Hepatic stellate cell (primary cell): Measurements from ENCODE around the gene HS3ST5.
"Not testable (repeated sequence)": the region's sequence is repeated elsewhere in the genome, so short reads cannot be mapped to it uniquely, and the experiment has no call there.

ENCODE experiments used
- DNase-seq: peaks from one replicate; pipeline ENCODE4 v3.0.0; 2011; ENCODE audit warnings: low spot score

The HS3ST5 gene

DNA sequence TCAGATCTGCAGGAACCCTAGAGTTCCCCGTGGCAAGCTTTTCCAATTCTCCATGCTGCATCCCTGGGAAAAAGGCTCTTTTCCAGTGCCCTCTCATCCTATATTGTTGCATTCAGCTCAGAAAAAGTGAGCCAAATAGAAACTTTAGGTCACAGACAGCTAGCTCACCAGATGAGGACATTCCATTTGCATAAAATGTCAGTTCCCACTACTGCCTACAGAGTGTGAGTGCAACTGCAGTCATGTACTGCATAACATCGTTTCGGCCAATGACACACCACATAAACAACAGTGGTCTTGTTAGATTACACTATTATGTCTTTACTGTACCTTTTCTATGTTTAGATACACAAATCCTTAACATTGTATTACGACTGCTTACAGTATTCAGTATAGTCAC is 8.6 kb downstream of the HS3ST5 start:
- no peak for DNase-seq

GRCh38 chr6:114327074-114327473 is 15.7 kb downstream of the HS3ST5 start:
- no peak for DNase-seq

- no peak for DNase-seq
Measured at GRCh38 chr6:114323784-114324183, 19.0 kb downstream of the HS3ST5 start.

GRCh38 chr6:114319749-114320148 is 23.1 kb downstream of the HS3ST5 start:
- no peak for DNase-seq

- no peak for DNase-seq
Measured at GRCh38 chr6:114315831-114316595, 26.8 kb downstream of the HS3ST5 start.

GRCh38 chr6:114313816-114314215 is 29.0 kb downstream of the HS3ST5 start:
- DNase-seq, result not testable (repeated sequence)

GRCh38 chr6:114312931-114313330 is 29.9 kb downstream of the HS3ST5 start:
- DNase-seq, result no peak

- DNase-seq, result no peak
Measured at GRCh38 chr6:114310053-114310452, 32.8 kb downstream of the HS3ST5 start.

DNA sequence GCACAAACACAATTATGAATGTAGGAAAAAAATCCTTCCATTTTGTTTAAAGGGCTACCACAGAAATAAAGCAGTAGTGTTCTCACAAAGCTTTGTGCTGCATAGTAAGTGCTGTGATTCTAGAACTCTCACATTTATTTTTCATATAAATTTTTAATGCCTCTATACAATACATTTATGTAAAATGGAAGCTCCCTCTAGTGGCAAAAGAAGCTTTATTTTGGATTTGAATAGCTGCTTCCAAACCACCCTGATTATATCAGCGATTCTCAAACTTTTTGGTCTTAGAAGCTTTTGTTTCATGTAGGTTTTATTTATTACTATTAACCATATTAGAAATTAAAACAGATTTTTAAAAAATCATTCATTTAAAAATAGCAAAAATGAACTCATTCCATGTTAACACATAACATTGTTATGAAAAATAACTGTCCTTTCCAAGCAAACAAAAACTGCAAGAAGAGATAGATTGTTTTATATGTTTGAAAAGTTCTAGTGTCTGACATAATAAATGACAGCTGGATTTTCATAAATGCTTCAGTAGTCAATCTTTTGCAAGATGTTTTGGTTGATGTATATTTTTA is 38.4 kb downstream of the HS3ST5 start:
- no peak for DNase-seq

DNA sequence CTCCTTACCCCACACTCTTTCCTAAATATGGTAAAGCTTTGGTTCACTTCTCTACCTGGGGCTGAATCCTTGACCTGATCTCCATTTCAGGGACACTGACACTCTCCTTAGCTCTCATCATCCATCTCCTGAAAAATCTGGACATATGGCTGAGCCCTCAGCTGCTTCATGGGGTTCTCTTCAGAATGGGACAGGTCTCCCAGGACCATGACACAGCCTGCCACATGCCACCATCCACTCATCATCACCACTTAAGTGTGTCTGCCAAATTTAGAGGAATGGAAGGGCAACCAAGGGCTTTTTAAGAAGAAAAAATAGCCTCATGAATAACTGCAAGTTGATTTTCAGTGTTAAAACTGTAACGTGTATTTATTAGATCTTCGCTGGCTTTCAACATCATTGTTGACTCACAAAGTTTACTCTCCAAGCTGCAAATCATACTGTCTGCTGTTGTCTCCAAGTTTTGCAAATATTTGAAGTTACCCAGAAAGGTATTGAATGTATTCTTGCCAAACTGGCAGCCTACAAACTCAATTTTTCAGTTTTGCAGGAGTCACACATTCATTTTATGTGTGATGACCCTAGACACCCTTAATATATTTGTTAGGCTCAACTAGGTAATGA is 41.1 kb downstream of the HS3ST5 start:
- no peak for DNase-seq

DNA sequence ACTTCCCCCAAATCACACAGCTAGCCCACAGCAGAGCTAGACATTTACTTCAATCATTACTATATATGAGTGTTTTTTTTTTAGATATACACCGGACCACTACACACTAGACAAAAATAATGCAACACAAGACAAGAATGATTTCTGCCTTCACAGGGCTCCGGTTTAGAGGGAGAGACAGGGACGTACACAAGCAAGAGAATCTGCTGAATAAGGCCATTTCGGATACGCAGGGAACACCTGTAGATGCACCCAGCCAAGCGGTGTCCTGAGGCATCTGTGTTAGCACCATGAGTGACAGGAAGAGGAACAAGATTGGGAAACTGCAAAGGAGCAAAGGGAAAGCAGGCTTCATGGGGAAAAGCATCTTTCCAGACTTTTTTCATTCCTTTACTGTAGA is 45.7 kb downstream of the HS3ST5 start:
- DNase-seq, result no peak

DNA sequence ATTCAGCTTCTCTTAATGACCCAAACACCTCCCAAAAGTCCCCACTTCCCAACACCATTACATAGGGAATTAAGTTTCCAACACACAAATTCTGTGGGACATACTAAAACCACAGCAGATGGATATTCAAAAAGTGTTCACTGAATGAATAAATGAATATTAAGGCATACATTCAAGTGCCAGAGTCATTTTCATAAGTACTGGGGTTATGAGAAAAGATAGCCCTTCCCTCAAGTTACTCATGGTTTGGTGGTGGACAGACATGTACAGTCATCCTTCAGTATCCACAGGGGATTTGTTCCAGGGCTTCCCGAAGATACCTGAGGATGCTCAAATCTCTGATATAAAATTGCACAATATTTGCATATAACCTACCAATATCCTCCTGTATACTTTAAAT is 50.4 kb downstream of the HS3ST5 start:
- DNase-seq, result no peak

GRCh38 chr6:114291428-114291827 is 51.4 kb downstream of the HS3ST5 start:
- no peak for DNase-seq

DNA sequence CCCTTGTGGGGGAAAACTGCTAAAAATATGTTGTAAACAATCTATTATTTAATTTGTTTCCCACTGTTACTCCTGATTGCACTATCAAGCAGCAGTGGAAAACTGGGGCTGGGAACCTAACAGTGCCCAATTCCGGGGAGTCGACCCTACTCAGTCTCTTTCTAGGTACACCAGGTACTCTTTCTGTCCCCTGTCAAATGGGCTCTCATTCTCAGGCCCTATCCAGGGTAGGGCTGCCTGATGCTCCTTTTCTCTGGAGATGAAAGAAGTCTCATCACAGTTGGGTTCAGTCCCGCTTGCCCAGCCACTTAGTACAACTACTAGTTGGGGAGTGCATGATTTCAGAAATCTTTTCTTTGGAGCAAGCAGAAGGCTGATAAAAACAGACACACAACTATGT is 52.0 kb downstream of the HS3ST5 start:
- no peak for DNase-seq

DNA sequence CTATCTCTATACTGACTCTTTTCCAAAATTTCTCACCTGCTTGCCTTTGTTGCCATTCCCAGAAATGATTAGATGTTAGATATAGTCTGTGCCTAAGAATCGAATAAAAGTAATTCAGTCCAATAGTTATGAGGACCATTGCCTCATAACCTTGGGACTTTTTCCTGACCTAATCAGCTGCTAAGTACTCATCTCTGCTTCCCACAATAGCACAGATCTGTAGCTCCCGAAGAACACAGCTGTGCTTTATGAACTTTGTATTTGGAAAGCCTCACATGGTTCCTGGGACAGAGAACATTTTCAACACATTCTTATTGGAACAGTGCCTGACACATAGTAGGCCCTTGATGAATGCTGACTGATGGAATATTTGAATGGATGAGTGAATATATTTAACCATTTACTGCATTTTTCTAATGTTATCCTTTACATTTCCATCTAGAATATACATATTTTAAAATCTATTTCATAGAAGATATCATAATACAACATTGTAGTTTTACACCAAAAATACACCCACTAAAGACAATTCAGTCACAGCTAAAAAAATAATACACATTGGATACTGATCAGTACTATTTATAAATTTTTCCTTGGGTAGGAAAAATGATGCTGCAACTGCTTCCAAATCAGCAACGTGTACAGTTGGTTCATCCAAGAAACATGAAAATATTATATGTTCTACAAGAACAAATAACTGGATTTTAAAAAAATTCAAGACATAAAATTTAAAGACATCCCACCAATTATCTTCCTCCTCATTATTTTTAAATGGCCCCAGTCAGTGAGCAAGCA is 53.9 kb downstream of the HS3ST5 start:
- no peak for DNase-seq

GRCh38 chr6:114287461-114287860 is 55.4 kb downstream of the HS3ST5 start:
- DNase-seq, result no peak

- no peak for DNase-seq
Measured at GRCh38 chr6:114286211-114286610, 56.6 kb downstream of the HS3ST5 start.

- DNase-seq, result no peak
Measured at GRCh38 chr6:114284281-114284680, 58.5 kb downstream of the HS3ST5 start.

DNA sequence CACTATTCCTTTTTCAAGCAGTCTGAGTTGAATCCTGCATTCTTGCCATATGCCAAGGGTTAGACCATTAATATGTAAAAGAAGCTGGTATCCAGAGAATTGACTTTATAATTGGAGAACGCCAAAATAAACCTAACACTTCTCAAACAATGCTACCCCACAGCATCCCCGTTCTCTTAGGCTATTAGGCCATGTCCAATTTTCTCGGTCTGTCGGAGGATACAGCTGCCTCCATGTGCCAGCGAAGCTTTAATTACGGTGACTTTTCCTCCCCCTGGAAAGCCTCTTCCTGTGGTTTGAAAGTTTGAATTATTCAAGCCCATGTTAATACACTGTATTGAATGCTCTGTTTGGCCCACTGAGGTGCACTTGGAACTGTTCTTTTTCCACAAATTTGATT is 60.5 kb downstream of the HS3ST5 start:
- DNase-seq, result no peak

DNA sequence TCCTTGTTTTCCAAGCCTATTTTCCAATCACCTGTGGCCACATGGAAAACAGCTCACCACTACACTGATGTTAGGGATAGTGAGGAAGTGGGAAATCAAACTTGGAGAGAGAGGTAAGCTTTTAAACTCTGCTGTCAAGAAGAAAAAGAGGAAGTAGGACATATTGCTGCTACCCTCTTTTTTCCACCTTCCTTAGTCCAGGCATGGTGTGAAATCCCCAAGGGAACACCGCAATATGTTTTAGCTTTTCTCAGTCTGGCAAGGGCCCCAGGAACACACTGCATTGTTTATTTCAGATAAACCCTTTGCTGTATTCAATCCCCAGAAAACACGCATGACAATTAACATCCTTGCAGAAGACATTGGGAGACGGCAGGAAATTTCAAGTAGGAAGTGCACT is 61.3 kb downstream of the HS3ST5 start:
- DNase-seq, result no peak

DNA sequence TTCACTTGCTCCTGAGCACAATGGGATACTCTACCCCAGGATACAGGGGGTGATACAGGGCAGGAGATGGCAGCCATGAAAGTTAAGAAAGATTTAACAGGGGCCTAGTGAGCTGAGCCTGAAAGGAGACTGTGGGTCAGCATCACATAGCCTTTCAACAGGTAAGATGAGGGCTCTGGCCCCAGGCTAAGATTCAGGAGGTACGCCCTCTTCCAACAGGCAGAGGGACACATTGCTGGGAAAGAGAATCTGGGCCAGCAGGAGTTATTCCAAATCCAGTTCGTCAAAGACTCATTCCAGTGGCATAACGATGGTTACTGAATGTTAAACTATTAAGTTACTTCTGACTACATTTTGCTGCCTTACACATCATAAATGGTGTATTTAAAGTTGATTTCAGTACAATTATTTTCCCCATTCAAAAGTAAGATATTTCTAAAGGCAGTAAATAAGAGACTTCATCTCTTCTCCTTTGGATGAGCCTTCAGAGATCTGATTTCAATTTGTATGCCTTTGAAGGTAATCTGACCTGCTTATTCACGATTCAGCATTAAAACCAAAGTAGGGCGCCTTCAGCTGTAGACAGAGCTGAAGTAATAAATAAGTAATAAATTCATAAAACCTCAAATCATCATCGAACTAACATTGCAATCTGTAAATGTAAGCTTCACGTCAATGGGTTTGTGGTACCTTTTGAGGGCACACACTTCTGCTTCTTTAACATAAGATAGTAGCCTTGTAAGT is 62.4 kb downstream of the HS3ST5 start:
- DNase-seq, result no peak

DNA sequence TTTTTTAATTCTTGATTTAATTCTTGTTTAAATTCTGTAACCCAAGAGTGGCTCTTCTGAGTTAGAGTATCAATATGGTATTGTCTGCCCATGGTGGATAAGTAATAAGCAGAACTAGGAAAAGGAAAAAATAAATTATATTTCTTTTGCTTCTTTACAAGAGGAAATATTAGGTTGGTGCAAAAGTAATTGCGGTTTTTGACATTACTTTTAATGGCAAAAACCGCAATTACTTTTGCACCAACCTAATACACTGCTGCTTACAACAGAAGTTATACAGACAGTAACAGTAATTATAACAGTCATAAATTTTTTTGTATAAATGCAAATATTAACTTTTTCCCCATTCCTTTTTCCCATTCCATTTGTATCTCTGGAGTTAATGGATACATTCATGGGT is 65.6 kb downstream of the HS3ST5 start:
- DNase-seq, result no peak
